ENCODE data around the gene CSRNP3.

DNA sequence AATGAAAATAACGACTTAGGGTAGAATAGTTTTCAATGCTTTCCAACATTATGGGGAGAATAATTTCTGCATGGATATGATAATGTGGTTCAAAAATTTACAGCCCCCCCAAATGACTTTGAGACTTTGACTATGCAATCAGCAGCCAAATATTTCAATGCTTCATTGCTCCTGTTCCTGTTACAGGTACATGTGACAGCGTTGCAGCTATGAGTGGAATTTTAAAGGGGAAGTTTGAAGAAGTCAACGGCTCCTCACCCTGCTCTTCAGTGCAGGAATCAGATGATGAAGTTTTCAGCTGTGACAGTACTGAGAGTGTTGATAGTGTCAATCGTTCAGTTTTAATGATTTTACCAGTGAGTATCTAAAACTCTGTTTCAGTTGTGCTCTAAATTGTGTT, 25.1 kb downstream of the CSRNP3 start:
- TF ChIP-seq POLR2AphosphoS5 (IDR thresholded peaks at IDR 0.05; ENCODE audit: low read depth, low read length) (no peak), REST (IDR thresholded peaks at IDR 0.05; ENCODE audit: insufficient read depth in 1 of 2, low read depth in 2 of 2, low read length in 2 of 2) (no peak), TAF1 (IDR thresholded peaks at IDR 0.05; ENCODE audit: borderline replicate concordance, insufficient read depth, low read length) (no peak)
